NCI-H2171 treated with DMSO at 0.1 percent for 48 hours (cell line): ENCODE data around the gene EIF2A.
"Not testable (repeated sequence)": the region's sequence is repeated elsewhere in the genome, so short reads cannot be mapped to it uniquely, and the experiment has no call there.

Experiments used
- DNase-seq: peaks from one replicate; lab custom pipeline; 2025; lab: John Stamatoyannopoulos, UW

The EIF2A gene

DNA sequence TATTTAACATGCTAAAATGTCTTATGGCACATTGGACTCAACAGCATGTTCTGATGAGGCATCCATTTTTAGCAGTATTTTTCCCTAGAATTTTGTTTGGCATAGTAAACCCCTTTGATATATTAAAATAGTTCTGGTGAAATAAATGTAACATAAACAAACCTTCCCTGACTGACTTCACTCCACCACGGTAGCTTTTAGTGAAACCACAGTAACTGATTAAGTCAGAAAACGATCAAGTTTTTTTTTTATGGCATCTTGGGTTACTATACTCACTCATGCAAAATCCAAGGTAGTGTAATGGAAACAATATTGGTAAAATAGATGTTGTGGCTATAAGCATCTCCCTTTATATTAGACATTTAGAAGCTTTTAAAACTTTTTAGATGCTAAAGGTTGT lies 3.1 kb upstream of the EIF2A start:
- DNase-seq = no peak

DNA sequence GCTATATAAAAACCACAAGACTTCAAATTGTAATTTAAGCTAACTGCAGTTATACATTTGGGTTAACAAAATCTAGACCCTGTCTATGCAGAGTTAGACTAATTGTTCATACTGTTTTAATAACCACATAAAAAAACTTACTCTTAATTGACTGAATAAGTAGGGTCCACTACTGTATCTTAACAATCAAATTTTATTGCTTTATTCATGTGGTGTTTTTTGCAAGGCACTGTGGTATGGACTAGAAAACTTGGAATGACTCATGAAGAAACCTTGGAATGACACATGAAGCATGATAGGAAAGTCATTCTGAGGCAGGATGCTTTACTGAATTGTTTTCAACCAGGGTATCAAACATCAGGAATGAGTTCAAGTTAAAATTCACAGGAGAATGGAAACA lies 2.5 kb upstream of the EIF2A start:
- no peak for DNase-seq

DNA sequence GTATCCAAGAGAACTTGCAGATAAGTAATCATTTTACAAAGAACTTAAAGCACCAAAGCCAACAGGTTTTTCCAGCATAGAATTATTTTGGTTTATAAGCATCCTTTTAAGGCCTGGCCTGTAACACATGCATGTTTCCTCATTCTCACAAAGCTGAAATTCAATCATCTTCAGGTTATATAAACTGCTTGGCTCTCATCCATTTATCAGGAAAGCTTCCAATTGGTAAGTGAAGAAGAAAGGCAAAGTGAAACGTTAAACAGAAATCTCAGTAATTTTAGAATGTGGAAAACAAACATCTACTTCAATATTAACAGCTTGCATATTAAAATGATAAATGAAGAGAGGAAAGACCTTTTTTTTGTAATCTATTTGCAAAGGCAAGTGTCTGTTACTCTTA lies 1.9 kb upstream of the EIF2A start:
- DNase-seq = peak; percentile 13

DNA sequence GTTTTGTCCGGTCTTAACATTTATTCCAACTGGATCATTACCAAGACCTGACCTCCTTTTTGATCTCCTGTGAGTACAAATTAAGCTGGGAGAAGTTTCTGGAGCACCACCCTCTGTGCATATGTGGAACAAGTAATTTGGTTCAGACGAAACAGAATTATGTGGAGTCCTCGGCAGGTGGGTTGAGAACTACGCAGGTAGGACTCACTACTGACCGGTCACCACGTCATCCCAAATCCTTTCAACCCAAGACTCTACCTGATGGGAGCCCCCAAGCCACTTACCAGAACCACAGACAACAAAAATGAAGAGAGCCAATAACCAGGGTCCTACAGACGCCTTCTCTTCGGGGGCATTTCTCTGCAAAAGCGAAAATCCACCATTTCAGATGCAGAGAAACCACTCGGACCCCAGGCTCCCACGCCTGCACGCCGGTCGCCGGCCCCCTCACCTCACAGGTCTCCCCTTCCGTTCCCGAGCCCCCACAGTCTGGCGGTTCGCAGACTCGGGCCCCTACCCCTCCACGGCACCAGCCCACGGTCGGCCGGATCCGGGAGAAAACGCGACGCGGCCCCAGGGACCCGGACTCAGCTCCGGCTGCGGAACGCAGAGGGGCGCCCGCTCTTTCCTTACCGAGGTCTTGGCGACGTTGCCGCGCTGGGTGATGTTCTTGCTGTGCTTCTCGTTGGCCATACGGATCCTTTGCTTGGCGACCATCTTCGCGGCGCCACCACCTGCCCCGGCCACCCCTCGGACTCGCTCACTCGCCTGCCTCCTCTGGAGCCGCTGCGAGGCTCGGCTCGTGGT lies 965 bp upstream of the EIF2A start:
- DNase-seq = peak; percentile 50

DNA sequence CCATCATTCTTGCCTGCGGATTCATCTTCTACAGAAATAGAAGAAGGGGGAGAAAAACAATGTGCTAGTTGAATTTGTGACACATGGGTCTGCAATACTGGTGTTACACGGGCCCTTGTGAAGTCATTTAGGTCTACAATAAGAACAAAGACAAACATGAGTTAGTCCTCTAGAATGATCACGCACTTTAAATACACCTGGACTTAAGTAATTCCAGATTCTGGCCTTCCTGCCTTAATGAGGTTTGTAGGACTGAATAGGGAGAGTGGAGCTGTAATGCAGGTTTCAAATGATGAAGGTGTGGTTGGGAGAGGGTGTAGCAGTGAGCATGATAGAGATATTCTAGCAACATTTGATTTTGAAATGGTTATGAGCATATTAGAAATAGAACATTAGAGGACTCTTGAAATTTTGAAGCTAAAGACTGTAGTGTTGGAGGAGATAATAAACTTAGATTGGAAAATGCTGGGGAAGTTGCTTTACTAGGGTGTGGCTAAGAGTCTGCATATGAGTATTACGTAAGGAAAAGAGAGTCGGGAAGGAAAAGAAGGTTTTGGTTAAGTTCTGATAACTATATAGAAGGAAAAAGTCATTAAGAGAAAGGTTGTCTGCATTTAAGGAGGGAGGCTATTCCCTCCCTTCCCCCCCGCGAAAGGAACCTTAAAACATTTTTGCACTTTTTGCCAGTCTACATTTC lies 606 bp downstream of the EIF2A start:
- peak; percentile 27 for DNase-seq

DNA sequence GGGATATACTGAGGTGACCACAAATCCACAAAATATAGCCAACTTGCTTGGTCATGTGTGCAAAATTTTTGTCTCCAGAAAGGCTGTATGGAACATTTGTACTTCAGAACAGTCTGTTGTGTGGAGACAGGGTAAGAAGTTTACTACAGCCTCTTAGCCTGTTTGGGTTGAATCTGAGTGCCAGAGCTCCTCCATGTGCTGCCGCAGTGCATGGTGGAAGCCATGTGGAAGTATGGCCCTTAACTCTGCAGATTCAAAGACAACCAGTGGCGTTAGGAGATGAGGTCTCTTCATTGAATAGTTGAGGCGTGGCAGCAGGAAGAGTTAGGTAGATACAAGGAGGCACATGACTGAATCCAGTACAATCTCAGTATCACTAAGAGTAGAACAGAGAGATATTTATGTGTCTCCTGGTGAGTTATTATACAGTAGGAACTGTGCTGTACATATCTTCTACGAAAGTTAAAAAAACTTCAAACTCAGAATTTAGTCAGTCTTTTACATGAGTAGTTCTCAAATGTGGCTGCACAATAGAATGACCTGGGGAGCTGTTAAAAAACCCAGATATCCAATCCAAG lies 9.4 kb downstream of the EIF2A start:
- no peak for DNase-seq

DNA sequence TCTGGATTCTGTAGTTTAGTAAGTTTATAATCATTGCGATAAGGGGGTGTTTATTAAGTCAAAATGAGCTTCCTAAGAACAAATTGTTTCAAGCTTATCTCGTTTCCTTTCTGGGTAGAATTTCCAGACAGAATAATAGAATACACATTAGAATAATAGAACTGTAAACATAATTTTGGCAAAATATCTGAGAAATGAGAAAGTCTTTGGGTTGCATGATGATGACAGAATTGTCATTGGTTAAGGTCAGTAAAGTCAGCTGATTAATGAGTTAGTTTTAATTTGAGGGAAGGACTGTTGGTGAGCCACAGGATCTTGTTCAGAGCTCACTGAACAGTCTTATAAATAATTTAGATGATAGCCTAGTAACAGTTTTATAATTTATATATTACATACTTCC lies 10.2 kb downstream of the EIF2A start:
- no peak for DNase-seq

DNA sequence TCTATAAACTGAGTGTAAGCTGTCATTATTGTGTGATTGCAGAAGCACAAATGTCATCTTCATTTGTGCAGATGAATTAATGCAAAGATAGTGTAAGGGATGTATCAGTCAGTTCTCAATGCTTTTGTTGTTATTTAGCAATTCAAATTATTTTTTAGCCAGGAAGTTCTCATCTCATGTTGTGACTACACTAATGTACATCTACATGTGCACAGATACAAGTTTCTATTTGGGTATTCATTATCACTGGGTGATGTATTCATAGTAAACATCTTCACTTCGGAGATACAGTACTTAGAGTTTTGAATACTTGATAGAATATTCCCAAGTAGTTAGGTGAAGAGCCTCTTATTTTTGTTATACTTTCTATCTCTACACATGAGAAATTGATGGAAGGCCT lies 11.1 kb downstream of the EIF2A start:
- no peak for DNase-seq

DNA sequence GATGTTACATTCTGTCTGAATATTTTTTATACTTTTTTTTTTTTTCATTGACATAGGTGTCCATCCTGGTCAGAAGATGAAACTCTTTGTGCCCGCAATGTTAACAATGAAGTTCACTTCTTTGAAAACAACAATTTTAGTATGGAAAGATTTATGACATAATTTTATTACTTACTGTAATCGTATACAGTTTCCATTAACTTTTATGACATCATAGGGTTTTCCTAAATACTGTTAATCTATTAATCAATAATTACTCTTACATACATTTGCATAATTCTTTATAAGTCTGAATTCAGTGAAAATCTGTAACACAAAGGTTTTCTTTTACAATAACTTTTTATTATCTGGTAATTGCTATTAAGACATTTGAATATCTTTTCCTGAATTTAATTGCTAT lies 17.7 kb downstream of the EIF2A start:
- DNase-seq = no peak

DNA sequence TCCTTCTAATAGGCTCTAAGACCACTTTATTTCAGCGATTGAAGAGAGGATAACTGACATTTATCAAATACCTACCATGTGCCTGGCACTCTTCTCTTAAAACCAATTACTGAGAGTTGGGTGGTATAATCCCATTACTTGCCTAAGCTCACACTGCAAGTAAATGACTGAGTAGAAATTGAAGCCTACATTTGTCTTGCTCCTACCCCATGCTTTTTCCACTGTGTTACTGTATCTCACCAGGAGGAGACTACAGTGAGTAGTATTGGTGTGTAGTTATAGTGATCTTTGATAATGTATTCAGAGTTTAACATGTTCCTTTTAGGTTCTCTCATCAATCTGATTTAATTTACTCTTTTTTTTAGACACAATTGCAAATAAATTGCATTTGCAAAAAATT lies 20.7 kb downstream of the EIF2A start:
- no peak for DNase-seq

DNA sequence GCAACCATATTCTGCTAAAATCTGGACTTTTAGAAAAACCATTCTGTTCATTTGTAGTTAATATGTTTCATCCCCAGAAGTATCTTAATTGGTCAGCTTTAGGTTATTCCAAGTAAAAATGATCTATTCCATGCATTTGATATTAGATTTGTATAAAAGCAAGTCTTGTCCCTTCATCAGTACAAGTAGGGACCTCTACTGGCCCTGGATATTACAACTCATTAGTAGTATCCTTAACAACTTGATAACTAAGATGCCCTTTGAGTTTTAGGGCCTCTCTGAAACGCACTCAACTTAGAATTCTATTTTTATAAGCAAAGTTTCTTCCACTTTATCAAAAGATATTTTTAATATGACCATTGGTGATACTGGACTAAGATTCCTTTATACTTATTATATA lies 31.3 kb downstream of the EIF2A start:
- DNase-seq = no peak

DNA sequence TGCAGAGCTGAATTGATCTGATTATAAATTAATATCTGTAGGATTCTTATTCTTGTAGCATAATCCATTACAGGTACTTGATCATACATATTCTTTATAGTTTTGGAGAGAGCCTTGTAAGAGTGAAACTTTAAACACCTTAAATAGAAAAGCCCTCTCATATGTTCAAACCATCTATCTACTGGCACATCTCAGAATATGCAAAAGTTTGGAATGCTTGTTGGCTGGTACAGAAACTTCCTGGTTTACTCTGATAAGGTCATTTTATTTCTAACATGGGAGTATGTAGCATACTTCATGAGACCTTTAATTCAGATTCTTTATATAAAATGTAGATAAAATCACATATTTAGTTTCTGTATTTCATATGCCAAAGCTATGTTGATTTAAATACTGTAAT lies 34.6 kb downstream of the EIF2A start:
- no peak for DNase-seq

DNA sequence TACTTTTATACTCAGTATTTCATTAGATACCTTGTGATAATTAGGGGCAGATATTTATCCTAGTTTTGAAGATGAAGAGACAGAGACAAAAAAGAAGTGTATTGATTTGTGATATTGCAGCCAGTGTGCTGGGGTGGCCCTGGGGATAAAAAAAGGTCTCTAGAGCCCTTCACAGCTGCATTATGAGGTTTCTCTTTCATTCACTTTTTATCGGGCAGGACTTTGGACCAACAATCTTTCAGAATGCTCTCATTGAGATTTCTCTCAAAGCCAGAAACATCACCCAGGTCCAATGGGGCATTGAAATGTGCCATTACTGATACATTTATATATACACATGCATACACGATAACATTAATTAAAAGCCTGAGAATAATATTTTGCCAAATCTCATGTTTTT lies 36.0 kb downstream of the EIF2A start:
- no peak for DNase-seq

DNA sequence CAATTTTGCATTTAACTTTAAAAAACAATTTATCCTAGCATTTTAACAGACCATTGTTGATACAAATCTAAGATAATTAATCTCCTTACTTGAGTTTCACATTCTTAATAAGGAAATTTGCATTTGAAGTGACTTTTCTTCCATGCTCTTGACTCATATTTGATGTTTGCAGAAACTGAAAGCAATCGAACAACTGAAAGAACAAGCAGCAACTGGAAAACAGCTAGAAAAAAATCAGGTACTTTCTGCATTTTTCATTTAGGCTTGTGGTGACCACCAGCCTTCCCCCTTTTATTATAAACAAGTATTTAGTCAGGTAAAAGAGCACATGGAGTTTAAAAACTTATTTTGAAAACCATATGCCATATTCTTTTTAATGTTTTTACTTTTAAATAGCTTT lies 36.4 kb downstream of the EIF2A start:
- no peak for DNase-seq

DNA sequence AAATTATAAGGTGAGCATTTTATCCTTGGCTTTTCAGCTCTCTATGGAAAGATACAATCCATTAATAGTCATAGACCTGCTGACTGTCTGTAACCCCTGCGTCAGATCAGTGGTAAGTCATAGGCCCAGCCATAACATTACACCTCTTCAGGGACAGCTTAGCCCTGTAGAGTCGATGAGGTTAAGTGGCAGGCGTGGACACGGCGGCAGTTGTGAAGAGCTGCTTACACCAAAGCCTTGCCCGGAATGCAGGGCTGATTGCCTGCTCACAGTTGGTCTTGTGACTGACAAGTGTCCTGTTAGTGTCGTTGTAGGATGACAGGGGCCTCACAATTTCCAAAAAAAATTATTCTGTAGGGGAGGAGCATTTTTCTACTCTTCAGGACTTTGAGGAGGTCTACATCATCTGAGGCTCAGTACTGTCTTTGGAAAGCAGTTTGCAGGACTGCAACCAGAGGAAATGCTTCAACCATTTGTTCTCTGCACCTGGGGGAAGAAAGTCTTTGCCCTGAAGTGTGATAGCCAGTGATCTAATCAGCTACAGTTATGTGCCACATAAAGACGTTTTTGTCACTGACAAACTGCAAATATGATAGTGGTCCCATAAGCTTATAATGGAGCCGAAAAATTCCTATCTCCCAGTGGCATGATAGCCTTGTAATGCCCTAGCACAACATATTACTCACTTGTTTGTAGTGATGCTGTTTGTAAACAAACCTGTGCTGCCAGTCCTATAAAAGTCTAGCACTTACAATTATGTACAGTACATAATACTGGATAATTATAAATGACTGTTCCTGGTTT lies 41.6 kb downstream of the EIF2A start:
- DNase-seq = no peak

DNA sequence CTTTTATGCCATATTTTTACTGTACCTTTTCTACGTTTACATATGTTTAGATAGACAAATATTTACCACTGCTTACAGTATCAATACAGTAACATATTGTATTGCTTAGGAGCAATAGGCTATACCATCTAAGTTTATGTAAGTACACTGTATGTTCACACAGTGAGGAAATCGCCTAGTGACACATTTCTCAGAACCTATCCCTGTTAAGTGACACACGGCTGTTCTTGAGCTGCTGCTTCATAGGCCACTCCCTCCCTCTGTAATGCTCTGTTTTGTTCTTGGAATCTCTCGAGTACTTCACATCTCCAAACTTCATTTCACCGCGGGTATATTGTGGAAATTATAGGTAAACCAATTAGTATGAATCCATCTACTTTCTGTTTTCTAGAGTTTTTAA lies 43.2 kb downstream of the EIF2A start:
- DNase-seq = no peak

DNA sequence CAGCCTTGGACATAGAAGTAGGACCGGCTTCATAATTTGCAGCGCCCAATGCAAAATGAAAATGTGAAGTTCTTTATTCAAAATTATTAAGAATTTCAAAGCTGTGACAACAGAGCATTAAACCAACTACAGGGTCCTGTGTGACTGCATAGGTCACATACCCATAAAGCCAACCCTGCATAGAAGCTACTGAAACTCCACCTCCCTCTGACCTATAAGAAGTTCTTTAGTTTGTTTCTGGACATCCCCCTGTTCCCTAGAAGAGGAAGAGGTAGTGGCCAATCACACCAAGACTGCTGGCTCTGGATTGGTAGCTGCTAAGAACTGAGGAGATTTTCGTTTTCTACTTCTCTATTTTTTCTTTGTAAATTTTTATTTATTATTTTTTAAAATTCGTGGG lies 47.6 kb downstream of the EIF2A start:
- no peak for DNase-seq

DNA sequence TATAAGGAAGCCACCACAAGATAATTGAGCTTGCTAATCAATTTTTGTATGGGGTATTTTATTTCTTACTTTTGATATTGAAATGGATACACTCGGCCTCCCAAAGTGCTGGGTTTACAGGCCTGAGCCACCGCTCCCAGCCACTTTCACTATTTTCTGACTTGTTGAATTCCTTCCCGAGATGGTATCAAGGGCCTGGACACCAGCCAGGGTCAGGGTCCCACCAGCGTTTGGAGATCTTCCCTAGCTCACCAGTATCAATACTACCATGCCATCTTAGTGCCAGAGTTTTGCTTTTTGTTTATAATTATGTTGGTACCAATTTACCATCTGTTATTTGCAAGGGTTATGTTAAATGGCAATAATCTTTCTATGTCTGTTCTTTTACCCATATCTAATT lies 51.1 kb downstream of the EIF2A start:
- DNase-seq = no peak

DNA sequence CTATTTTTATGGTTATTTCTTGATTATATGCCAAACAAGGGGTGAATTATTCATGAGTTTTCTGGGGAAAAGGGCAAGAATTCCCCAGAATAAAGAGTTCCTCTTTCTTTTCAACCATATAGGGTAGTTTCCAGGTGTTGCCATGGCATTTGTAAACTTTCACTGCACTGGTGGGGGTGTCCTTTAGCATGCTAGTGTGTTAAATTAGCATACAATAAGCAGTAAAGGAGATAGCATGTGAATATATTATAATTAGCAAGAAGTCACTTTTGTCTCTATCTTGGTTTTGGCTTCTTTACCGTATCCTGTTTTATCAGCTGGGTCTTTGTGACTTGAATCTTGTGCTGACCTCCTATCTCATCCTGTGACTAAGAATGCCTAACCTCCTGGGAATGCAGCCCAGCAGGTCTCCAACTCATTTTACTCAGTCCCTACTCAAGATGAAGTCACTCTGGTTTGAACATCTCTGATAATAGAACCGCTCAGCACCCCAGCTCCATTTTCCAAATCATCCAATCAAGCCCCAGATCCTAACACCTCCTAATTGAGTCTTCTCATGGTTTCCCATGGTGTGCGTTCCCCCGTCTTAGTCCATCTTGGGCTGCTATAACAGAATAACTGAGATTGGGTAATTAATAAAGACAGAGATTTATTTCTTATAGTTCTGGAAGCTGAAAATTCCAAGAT lies 53.2 kb downstream of the EIF2A start:
- no peak for DNase-seq

DNA sequence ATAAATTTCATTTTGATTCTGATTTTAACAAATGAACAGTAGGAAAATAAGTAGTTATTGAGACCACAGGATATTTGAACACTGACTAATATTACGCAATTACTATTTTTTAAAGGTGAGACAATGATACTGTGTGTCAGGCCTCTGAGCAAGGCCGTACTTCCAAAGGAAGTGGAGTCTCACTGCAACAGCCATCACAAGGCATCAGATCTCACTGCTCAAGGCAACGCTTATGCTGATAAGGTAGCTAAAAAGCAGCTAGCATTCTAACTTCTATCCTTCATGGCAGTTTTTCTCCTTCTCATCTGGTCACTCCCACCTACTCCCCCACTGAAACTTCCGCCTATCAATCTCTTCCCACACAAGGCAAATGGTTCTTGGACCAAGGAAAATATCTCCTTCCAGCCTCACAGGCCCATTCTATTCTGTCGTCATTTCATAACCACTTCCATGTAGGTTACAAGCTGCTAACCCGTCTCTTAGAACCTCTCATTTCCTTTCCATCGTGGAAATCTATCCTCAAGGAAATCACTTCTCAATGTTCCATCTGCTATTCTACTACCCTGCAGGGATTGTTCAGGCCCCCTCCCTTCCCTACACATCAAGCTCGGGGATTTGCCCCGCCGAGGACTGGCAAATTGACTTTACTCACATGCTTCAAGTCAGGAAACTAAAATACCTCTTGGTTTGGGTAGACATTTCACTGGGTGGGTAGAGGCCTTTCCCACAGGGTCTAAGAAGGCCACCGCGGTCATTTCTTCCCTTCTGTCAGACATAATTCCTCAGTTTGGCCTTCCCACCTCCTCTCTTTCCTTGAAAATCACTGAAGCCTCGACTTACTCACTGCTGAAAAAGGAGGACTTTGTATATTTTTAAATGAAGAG lies 54.3 kb downstream of the EIF2A start:
- DNase-seq = not testable (repeated sequence)
